Motor neuron (in vitro differentiated cells): ENCODE results near the gene MEAK7. TPM values are rescaled to one million over a fixed set of nuclear protein-coding genes. Genes with fewer than 3 reads are reported as not detected.

Experiments used
- ATAC-seq, 8 experiments: fragments of 200-7000 bp; cut with Tn5 transposase; replicated peaks in 6 of 8; 2 replicates each; pipeline ENCODE4 v1.8.0; 2021; ENCODE audit warnings: mild to moderate bottlenecking in 8 of 8, moderate library complexity in 8 of 8
- H3K27ac ChIP-seq, 2 donors: fragments of 250-450 bp; sonication (Bioruptor Pico); 2 replicates each; pipeline ENCODE4 v1.9.0; 2021; ENCODE audit warnings: antibody characterized with exemption in 2 of 2, mild to moderate bottlenecking in 2 of 2, moderate library complexity in 1 of 2
- H3K4me1 ChIP-seq, 2 donors: fragments of 250-450 bp; sonication (Bioruptor Pico); replicated peaks in 1 of 2; 2 replicates each; pipeline ENCODE4 v1.6.1; 2021; ENCODE audit warnings: antibody characterized with exemption in 2 of 2, mild to moderate bottlenecking in 2 of 2, moderate library complexity in 1 of 2
- H3K4me3 ChIP-seq, 5 donors: fragments of 250-450 bp; sonication (Bioruptor Pico); 2 replicates each; pipeline ENCODE4 v1.9.0; 2021; ENCODE audit warnings: antibody characterized with exemption in 5 of 5, mild to moderate bottlenecking in 5 of 5, moderate library complexity in 4 of 5
- WGBS, 10 experiments: fragments of 450-650 bp; shearing (Covaris generic); methylation state at CpG; one replicate each; pipeline ENCODE4 v1.0.0; 2022; 5-methylcytosine and 5-hydroxymethylcytosine counted together
- in situ Hi-C, 9 experiments: fragments of 400-800 bp; cut with MboI; loops; one replicate each; pipeline ENCODE4 v1.15.0; 2021; ENCODE audit warnings: low sequenced_read_pairs in 9 of 9, low pct_unique_long_range_greater_than_20kb in 2 of 9; ENCODE audit not compliant: unreplicated experiment in 9 of 9
- total RNA-seq, 8 experiments: library from RNA; unstranded; fragments of 300-600 nt; gene quantifications; 2 replicates each; pipeline versions ENCODE4 v1.2.3 to v1.2.4, GENCODE V29; 2022

The MEAK7 gene
- total RNA-seq, 8 experiments from 2014 or later = 6.5 to 18.9 (median 16.1) TPM

DNA sequence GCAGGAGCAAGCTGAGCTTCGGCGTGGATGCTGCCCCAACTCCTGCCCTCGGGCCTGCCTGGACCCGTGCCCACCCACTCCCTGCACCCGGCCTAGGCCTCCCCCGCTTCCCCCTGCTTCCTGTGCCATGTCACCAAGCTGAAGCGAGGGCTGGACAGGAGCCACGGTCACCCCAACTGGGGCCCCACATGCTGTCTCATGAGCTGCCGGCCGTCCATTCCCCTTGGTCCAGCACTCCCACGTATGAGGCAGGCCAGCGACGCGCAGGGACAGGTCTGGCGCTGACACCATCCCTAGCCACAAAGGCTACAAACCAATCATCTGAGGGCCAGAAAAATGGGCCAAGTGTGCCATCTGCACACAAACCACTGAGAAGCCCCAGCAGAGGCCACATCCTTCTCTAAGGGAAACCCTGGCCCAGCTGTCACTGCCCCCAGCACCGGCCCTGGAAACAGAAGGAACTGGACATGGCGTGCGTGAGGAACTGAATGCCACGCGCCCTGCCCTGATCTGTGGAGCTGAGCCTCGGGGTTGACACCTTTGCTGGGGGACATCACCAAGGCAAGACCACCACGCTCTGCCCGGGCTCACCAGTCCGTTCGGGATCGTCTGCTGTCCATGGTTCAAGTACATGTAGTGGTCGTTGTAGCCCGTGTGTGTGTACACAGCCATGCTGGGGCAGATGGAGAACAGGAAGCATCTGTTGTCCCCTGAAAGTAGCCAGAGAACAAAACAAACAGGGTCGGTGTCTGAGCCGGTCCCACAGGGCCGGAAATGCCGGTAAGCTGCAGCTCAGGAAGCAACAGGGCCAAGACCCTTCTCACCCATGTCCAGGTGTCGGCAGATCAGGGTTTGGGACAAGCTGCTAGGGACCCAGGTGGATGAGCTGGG is 22.2 kb downstream of the MEAK7 start:
- in situ Hi-C loops = loop anchor here (10.0 to 25.0 kb wide), 7 partner anchors 195 to 545 kb away; partner anchors contain the start of genes WFDC1 (in 3 of the 9), MBTPS1 (in 2 of the 9), ADAD2 (in 1 of the 9) and TAF1C (in 1 of the 9)
- no peak for ATAC-seq
- Histone ChIP-seq H3K4me3 (no peak overlapping the region), H3K27ac (no peak overlapping the region), H3K4me1 (peaks cover 15 to 19% of the 10 kb centered on the region in 2 donors)
- WGBS, 10 experiments = 80 to 100% (median 89%) methylated on average over 1 to 12 of the region's 33 CpGs; no CpG with 5 or more reads in 6 of the 10 experiments

DNA sequence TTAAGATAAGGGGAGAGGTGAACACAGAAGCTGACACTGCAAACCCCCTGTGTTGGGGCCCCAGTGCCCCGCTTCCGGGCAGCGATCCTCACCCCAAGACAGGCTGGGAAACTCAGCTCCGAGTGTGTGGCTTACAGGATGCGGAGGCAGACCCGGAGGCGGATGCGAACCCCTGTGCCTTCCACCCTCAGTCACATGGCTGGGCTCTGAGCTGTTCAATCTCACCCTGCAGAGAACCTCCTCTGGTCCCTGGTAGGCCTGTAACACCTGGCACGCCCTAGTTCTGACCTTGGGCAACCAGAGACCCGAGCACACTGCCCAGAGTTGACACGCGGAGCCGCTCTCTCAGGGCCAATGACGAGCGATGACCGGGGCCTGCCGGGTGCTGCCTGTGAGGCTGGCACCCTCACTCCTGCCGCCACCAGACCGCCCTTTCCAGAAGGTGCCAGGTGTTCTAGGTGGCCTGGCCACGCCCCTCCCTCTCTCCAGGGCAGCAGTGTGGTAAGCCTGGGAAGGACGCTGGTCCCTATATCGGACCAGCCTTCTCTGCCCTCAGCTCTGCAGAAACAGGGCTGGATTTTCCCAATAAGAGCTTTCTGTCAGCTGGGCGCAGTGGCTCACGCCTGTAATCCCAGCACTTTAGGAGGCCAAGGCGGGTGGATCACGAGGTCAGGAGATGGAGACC is 23.3 kb downstream of the MEAK7 start:
- in situ Hi-C loops = loop anchor here (10.0 to 25.0 kb wide), 7 partner anchors 194 to 544 kb away; partner anchors contain the start of genes WFDC1 (in 3 of the 9), MBTPS1 (in 2 of the 9), ADAD2 (in 1 of the 9) and TAF1C (in 1 of the 9)
- peaks cover 15 to 19% of the 10 kb centered on the region in 2 donors for H3K4me1 ChIP-seq
- no peak overlapping the region for H3K27ac ChIP-seq
- ATAC-seq = no peak
- H3K4me3 ChIP-seq = no peak overlapping the region
- WGBS, 10 experiments = 85 to 100% (median 99%) methylated on average over 2 to 12 of the region's 26 CpGs; no CpG with 5 or more reads in 5 of the 10 experiments

DNA sequence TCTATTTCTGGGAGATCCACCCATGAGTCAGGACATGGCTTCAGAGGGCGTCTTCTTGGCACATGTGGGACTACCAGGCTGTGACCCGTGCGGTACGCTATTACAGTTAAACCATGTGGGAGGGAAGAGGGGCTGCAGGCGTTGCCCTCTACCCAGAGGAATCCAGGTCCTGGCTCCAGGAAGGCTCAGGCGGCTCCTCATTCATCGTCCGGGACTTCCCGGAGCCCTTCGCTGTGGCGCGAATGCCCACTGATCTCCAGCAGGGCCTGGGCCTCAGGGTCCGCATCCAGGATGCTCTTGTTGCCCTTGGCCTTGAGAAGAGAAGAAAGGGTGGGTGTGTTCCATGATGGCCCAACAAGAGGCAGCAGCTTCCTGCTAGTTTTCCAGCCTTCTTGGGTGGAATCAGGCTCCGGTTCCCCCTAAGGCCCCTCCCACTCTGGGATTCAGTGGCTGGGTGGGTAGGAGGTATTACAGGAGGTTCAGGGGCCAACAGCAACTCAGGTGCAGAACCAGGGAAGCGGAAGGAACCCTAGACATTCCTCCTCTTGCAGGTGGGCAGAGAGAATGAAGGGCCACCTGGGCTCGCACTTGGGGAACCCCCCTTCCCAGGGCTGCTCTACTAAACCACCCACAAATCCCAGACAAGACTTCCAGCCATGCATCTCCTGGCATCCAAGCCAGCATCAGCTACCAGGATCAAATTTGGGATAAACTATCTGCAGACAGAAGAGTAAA is 24.6 kb downstream of the MEAK7 start:
- in situ Hi-C loops = loop anchor here (10.0 to 25.0 kb wide), 7 partner anchors 193 to 543 kb away; partner anchors contain the start of genes WFDC1 (in 3 of the 9), MBTPS1 (in 2 of the 9), ADAD2 (in 1 of the 9) and TAF1C (in 1 of the 9)
- peaks cover 15 to 19% of the 10 kb centered on the region in 2 donors for H3K4me1 ChIP-seq
- no peak overlapping the region for H3K27ac ChIP-seq
- 80 to 100% (median 97%) methylated on average over 1 to 11 of the region's 16 CpGs; no CpG with 5 or more reads in 6 of the 10 experiments for WGBS, 10 experiments
- no peak for ATAC-seq
- H3K4me3 ChIP-seq = no peak overlapping the region

DNA sequence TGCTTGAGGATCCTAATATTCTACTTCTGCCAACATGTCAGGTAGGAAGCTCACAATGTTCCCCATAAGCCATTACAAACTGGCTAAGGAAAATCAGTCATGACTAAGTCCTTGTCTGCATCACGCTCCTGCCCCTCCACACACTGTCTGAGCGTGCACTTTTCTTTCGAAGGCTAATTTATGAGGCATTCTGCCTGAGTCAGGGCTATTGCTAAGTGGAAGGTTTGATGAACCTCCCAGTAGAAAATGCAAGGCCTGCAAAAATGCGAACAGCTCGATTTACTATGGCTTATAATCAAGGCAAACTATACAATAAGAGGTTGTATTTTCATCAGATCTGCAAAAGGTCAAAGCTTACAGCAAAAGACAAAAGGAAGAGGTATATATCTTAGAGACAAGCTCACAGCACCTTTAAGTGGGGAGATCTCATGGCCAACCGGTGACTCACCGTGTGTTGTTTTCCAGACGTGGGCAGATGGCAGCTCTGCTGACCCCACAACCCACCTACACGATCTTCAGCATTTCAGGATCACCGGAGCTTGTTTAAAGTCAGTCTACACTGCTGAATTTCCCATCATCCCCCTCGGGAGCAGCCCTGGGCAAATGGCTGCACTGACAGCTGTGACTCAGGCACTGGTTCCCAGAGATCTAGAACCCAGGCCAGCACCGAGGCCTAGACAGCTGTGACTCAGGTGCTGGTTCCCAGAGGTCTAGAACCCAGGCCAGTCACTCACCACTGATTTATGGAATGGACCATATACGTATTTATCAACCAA is 26.1 kb downstream of the MEAK7 start:
- in situ Hi-C loops = loop anchor here in 7 of 9 experiments (25.0 kb wide), 5 partner anchors 191 to 541 kb away; partner anchors contain the start of genes WFDC1 (in 3 of the 7), MBTPS1 (in 2 of the 7), ADAD2 (in 1 of the 7) and TAF1C (in 1 of the 7)
- peak in 7 of 8 experiments; percentile 86 to 98 (median 94) for ATAC-seq
- Histone ChIP-seq H3K4me3 (no peak overlapping the region), H3K4me1 (peaks cover 11 to 12% of the 10 kb centered on the region in 2 donors), H3K27ac (peak overlapping the region; percentile 40 to 45)
- 0 to 90% (median 50%) methylated on average over 1 to 10 of the region's 13 CpGs for WGBS, 10 experiments

DNA sequence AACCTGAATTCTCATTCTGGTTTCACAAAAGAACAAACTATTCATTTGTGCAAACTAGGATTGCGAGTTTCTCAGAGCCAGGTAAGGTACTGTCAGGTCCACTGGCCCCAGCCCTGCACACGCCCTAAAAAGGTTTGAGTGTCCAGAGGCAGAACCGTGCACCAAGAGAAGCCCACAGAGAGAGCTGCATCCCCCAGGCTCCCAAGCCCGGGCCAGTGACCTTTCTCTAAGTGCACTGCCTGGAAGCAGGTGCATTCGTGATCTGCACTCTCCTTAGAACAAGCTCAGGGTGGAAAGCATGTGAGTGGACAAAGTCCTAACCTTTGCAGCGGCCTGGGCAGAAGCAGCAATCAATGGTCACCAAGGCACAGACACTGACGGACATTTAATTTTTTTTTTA is 26.8 kb downstream of the MEAK7 start:
- Histone ChIP-seq H3K4me1 (peaks cover 11 to 12% of the 10 kb centered on the region in 2 donors), H3K4me3 (no peak overlapping the region), H3K27ac (no peak overlapping the region)
- in situ Hi-C loops = loop anchor here in 7 of 9 experiments (25.0 kb wide), 5 partner anchors 190 to 540 kb away; partner anchors contain the start of genes WFDC1 (in 3 of the 7), MBTPS1 (in 2 of the 7), ADAD2 (in 1 of the 7) and TAF1C (in 1 of the 7)
- 53 to 93% (median 83%) methylated on average over 2 to 7 of the region's 7 CpGs; no CpG with 5 or more reads in 3 of the 10 experiments for WGBS, 10 experiments
- peak in 1 of 8 experiments; percentile 18 for ATAC-seq

DNA sequence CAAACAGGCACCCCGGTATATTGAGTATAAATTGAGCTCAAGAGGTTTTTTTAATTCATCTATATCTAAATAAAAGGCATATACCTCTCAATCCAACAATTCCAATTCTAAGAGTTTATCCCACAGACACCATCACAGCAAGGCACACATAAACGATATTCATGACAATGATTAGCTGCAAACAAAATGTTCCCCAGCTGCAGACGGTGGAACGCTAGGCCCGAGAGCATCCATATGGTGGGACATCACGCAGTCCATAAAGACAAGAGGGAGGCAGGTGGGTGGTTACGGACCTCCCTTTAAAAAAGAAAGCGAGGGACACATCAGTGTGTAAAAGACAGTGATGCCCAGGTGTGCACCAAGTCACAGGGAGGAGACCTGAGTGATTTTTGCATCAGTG is 28.1 kb downstream of the MEAK7 start:
- Histone ChIP-seq H3K4me3 (no peak overlapping the region), H3K27ac (no peak overlapping the region), H3K4me1 (peaks cover 11 to 12% of the 10 kb centered on the region in 2 donors)
- WGBS, 10 experiments = 50 to 100% (median 90%) methylated on average over 1 to 8 of the region's 8 CpGs; no CpG with 5 or more reads in 2 of the 10 experiments
- in situ Hi-C loops = loop anchor here in 7 of 9 experiments (25.0 kb wide), 5 partner anchors 189 to 539 kb away; partner anchors contain the start of genes WFDC1 (in 3 of the 7), MBTPS1 (in 2 of the 7), ADAD2 (in 1 of the 7) and TAF1C (in 1 of the 7)
- ATAC-seq = no peak

DNA sequence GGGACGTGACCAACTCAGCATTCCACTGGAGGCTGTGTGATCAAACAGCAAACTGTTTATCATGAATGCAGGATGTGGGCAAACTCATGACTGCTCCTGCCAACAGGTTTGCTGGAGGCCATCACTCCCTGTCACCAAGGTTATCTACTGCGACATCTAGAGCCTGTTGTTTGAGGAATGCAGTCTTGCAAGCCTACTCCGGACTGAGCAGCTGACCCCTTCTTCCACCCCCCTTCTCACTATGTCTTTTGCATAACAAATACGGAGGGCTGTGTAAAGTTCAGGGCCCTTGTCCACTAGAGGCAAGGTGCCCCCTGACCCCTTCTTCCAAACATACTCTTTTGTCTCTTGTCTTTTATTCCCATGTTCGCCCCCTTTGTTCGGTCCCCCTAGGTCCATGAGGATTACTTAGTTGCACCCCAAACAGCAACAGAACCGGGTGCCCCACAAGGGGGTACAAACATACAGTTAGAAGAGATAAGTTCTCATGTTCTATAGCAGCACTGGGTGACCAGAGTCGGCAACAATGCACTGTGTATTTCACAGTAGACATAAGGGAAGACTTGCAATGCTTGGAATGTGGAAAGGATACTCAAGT is 28.7 kb downstream of the MEAK7 start:
- in situ Hi-C loops = loop anchor here in 7 of 9 experiments (25.0 kb wide), 5 partner anchors 188 to 538 kb away; partner anchors contain the start of genes WFDC1 (in 3 of the 7), MBTPS1 (in 2 of the 7), ADAD2 (in 1 of the 7) and TAF1C (in 1 of the 7)
- no peak overlapping the region for H3K4me3 ChIP-seq
- peaks cover 11 to 12% of the 10 kb centered on the region in 2 donors for H3K4me1 ChIP-seq
- WGBS, 10 experiments = 67 to 100% (median 75%) methylated on average over 1 to 6 of the region's 8 CpGs; no CpG with 5 or more reads in 2 of the 10 experiments
- no peak for ATAC-seq
- H3K27ac ChIP-seq = no peak overlapping the region

DNA sequence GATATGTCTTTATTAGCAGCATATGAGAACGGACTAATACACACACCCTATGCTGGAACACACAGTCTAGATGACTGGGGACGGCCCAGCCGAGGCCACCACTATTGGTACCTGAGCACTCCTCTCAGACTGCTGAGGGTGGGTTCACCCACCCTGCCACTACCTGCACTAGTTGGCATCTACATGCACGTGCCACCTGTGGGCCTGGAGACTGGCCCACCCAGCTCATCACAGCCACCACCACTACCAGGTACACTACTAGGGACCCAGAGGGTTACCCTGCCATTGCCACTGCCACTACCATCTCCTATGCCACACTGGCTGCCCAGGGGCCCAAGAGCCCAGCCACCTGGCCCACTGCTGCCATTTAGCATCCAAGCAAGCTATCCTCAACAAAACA is 32.5 kb downstream of the MEAK7 start:
- H3K27ac ChIP-seq = no peak overlapping the region
- WGBS, 10 experiments = 91 to 100% (median 100%) methylated on average over 1 to 4 of the region's 4 CpGs; no CpG with 5 or more reads in 6 of the 10 experiments
- in situ Hi-C loops = no loop called here
- ATAC-seq = no peak
- no peaks in the 10 kb centered on the region for H3K4me1 ChIP-seq
- no peak overlapping the region for H3K4me3 ChIP-seq

DNA sequence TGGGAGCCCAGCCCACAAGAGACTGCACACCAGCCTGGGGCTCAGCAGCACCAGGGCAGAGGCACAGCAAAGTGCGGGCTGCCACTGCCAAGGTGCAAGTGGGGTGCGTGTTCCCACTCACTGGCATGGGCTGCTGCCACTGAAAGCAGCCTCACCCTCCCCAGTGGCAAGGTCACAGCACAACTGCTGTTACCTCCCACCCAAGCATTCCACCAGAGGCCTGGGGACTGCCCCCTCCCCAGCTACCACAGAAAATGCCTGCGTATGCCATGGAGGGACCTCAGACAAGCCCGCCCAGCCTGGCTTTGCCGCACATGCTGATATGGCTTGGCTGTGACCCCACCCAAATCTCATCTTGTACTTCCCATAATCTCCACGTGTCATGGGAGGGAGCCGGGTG is 33.1 kb downstream of the MEAK7 start:
- WGBS, 10 experiments = 67 to 96% (median 90%) methylated on average over 2 to 4 of the region's 7 CpGs; no CpG with 5 or more reads in 6 of the 10 experiments
- H3K27ac ChIP-seq = no peak overlapping the region
- in situ Hi-C loops = no loop called here
- H3K4me1 ChIP-seq = no peaks in the 10 kb centered on the region
- H3K4me3 ChIP-seq = no peak overlapping the region
- no peak for ATAC-seq

DNA sequence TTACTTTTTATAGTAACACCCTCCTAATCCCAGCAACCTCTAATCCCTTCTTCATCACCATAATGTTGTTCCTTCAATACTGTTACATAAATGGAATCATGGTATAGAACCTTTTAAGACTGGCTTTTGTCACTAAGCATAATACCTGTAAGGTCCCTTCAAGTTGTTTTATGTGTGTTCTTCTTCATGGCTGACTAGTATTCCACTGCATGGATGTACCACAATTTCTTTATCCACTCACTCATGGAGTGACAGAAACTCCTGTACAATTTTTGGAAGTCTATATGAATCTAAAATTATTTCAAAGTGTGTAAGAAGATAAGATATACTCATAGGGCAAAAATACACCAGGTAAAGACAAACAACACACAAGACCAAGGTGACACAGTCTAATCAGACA is 36.8 kb downstream of the MEAK7 start:
- in situ Hi-C loops = no loop called here
- H3K27ac ChIP-seq = no peak overlapping the region
- no peak for ATAC-seq
- no peak overlapping the region for H3K4me3 ChIP-seq
- no peaks in the 10 kb centered on the region for H3K4me1 ChIP-seq

DNA sequence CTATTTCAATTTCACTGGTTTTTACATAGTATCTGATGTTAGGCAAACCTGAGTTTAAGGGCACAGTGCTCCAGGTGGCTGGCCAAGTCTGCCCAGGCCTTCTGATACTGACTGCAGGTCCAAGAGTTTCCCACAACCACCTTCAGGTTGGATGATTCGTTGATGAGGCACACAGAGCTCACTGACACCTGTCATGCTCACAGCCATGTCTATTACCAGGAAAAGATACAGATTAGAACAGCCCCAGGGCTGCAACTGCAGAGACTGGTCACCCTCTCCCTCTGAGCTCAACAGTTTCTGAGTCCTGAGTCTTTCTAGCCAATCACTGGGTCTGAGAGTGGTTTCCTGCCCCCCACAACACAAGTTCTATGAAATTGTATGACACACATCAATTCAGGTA is 37.2 kb downstream of the MEAK7 start:
- WGBS, 10 experiments = 14 to 100% (median 86%) methylated on average over 1 of the region's 1 CpG; no CpG with 5 or more reads in 5 of the 10 experiments
- Histone ChIP-seq H3K4me1 (no peaks in the 10 kb centered on the region), H3K4me3 (no peak overlapping the region), H3K27ac (no peak overlapping the region)
- in situ Hi-C loops = no loop called here
- ATAC-seq = no peak
